DOHH2 (cell line): ENCODE measurements around the gene MAG.
"Not testable (repeated sequence)": the region's sequence is repeated elsewhere in the genome, so short reads cannot be mapped to it uniquely, and the experiment has no call there.

Experiments used
- CTCF ChIP-seq: fragments of 200-600 bp; sonication (generic); IDR thresholded peaks from one replicate; pipeline ENCODE4 v1.5.1; 2014; ENCODE audit warnings: antibody characterized with exemption, mild to moderate bottlenecking, low read depth, low read length; ENCODE audit not compliant: poor library complexity, severe bottlenecking
- EZH2phosphoT487 ChIP-seq: fragments of 200-600 bp; sonication (generic); IDR thresholded peaks from 2 replicates; pipeline ENCODE4 v1.6.1; 2017; ENCODE audit warnings: borderline replicate concordance, mild to moderate bottlenecking, antibody characterized with exemption, low read length, moderate library complexity, mixed read lengths

GRCh38 chr19:35359395-35359794 lies 67.4 kb downstream of the MAG start:
- not testable (repeated sequence) for TF ChIP-seq CTCF, EZH2phosphoT487
